WTC11 (cell line): ENCODE measurements around the gene RRAD. TPM values are rescaled to one million over a fixed set of nuclear protein-coding genes. Genes with fewer than 3 reads are reported as not detected.

Experiments
- ATAC-seq: fragments of 200-7000 bp; cut with Tn5 transposase; 2 replicates; pipeline ENCODE4 v1.10.0; 2021; ENCODE audit warnings: mild to moderate bottlenecking, moderate library complexity
- CTCF ChIA-PET: fragments of 300-600 bp; sonication (Branson Sonifier 250); formaldehyde crosslinking; loops from one replicate; lab custom pipeline; 2021; ENCODE audit warnings: antibody characterized with exemption; lab: Charles Lee
- POLR2A ChIA-PET: fragments of 350-600 bp; sonication (Branson Sonifier 250); formaldehyde crosslinking; loops from one replicate; lab custom pipeline; 2021; ENCODE audit warnings: antibody characterized with exemption; lab: Charles Lee
- DNase-seq: peaks from one replicate; pipeline ENCODE4 v3.0.0; 2021; ENCODE audit warnings: low spot score
- H3K27ac Mint-ChIP-seq: 2 replicates; pipeline ENCODE4 v1.8.0; 2021; ENCODE audit warnings: mixed read lengths
- H3K27me3 Mint-ChIP-seq: 2 replicates; pipeline ENCODE4 v1.8.0; 2021; ENCODE audit warnings: low read depth, mild to moderate bottlenecking, moderate library complexity, mixed read lengths
- H3K36me3 Mint-ChIP-seq: 2 replicates; pipeline ENCODE4 v1.8.0; 2021; ENCODE audit warnings: mixed read lengths
- H3K4me1 Mint-ChIP-seq: 2 replicates; pipeline ENCODE4 v1.8.0; 2022; ENCODE audit warnings: mixed read lengths
- H3K4me3 Mint-ChIP-seq: 2 replicates; pipeline ENCODE4 v1.8.0; 2021; ENCODE audit warnings: mild to moderate bottlenecking, moderate library complexity, mixed read lengths
- H3K9me3 Mint-ChIP-seq: 2 replicates; pipeline ENCODE4 v1.8.0; 2021; ENCODE audit warnings: mixed read lengths
- AFF4 ChIP-seq: sonication (generic); formaldehyde crosslinking; IDR thresholded peaks from 2 replicates; pipeline ENCODE4 v1.8.1; 2023; ENCODE audit warnings: mild to moderate bottlenecking, missing genetic modification reagents, borderline replicate concordance
- AR ChIP-seq: fragments of 250-450 bp; sonication (Bioruptor Pico); IDR thresholded peaks from 2 replicates; pipeline ENCODE4 v1.9.0; 2021; ENCODE audit warnings: mild to moderate bottlenecking
- ATF6 ChIP-seq: sonication (generic); formaldehyde crosslinking; IDR thresholded peaks from 2 replicates; pipeline ENCODE4 v1.8.1; 2023; ENCODE audit warnings: mild to moderate bottlenecking, missing genetic modification reagents
- CREM ChIP-seq: sonication (generic); formaldehyde crosslinking; IDR thresholded peaks from 2 replicates; pipeline ENCODE4 v1.8.1; 2022; ENCODE audit warnings: mild to moderate bottlenecking, missing genetic modification reagents, moderate library complexity
- E2F5 ChIP-seq: sonication (generic); formaldehyde crosslinking; IDR thresholded peaks from 2 replicates; pipeline ENCODE4 v1.8.1; 2022; ENCODE audit warnings: mild to moderate bottlenecking, moderate library complexity, missing genetic modification reagents
- FOXK1 ChIP-seq: sonication (generic); formaldehyde crosslinking; IDR thresholded peaks from 2 replicates; pipeline ENCODE4 v1.8.0; 2022; ENCODE audit warnings: mild to moderate bottlenecking, moderate library complexity, missing genetic modification reagents
- GABPB1 ChIP-seq: sonication (generic); formaldehyde crosslinking; IDR thresholded peaks from 2 replicates; pipeline ENCODE4 v1.8.1; 2023; ENCODE audit warnings: mild to moderate bottlenecking, missing genetic modification reagents
- JUN ChIP-seq: sonication (generic); formaldehyde crosslinking; IDR thresholded peaks from 2 replicates; pipeline ENCODE4 v1.8.0; 2023; ENCODE audit warnings: mild to moderate bottlenecking, missing genetic modification reagents
- MLX ChIP-seq: sonication (generic); formaldehyde crosslinking; IDR thresholded peaks from 2 replicates; pipeline ENCODE4 v1.8.1; 2023; ENCODE audit warnings: mild to moderate bottlenecking, missing genetic modification reagents, moderate library complexity
- MYBL2 ChIP-seq: sonication (generic); formaldehyde crosslinking; IDR thresholded peaks from 2 replicates; pipeline ENCODE4 v1.8.1; 2023; ENCODE audit warnings: mild to moderate bottlenecking, moderate library complexity, missing genetic modification reagents
- NFATC4 ChIP-seq: fragments of 250-450 bp; sonication (Bioruptor Pico); IDR thresholded peaks from 2 replicates; pipeline ENCODE4 v1.9.0; 2021; ENCODE audit warnings: mild to moderate bottlenecking
- NFE2L1 ChIP-seq: sonication (generic); formaldehyde crosslinking; IDR thresholded peaks from 2 replicates; pipeline ENCODE4 v1.8.1; 2023; ENCODE audit warnings: missing genetic modification reagents
- OVOL2 ChIP-seq: fragments of 250-450 bp; sonication (Bioruptor Pico); IDR thresholded peaks from 2 replicates; pipeline ENCODE4 v1.9.0; 2021; ENCODE audit warnings: mild to moderate bottlenecking, borderline replicate concordance
- SMAD3 ChIP-seq: sonication (generic); formaldehyde crosslinking; IDR thresholded peaks from 2 replicates; pipeline ENCODE4 v1.8.0; 2022; ENCODE audit warnings: missing genetic modification reagents, mild to moderate bottlenecking, borderline replicate concordance
- SMAD4 ChIP-seq: sonication (generic); formaldehyde crosslinking; IDR thresholded peaks from 2 replicates; pipeline ENCODE4 v1.8.0; 2022; ENCODE audit warnings: mild to moderate bottlenecking, missing genetic modification reagents
- TP53 ChIP-seq: sonication (generic); formaldehyde crosslinking; IDR thresholded peaks from 2 replicates; pipeline ENCODE4 v1.8.1; 2023; ENCODE audit warnings: mild to moderate bottlenecking, missing genetic modification reagents
- USF1 ChIP-seq: sonication (generic); formaldehyde crosslinking; IDR thresholded peaks from 2 replicates; pipeline ENCODE4 v1.8.0; 2022; ENCODE audit warnings: mild to moderate bottlenecking, missing genetic modification reagents
- ZMAT4 ChIP-seq: fragments of 250-450 bp; sonication (Bioruptor Pico); IDR thresholded peaks from 2 replicates; pipeline ENCODE4 v1.9.0; 2021; ENCODE audit warnings: mild to moderate bottlenecking
- ZNF121 ChIP-seq: sonication (generic); formaldehyde crosslinking; IDR thresholded peaks from 2 replicates; pipeline ENCODE4 v1.8.0; 2023; ENCODE audit warnings: missing genetic modification reagents
- ZNF396 ChIP-seq: fragments of 250-450 bp; sonication (Bioruptor Pico); IDR thresholded peaks from 2 replicates; pipeline ENCODE4 v1.8.0; 2021; ENCODE audit warnings: mild to moderate bottlenecking, moderate library complexity, borderline replicate concordance
- total RNA-seq: library from RNA; stranded (reverse); gene quantifications from 3 replicates; pipeline ENCODE4 v1.2.3, GENCODE V29; 2021

RRAD gene
- total RNA-seq, 1 experiment from 2014 or later = 0.52 TPM

GRCh38 chr16:66927918-66928649, 2.7 kb upstream of the RRAD start (continued):
- TF ChIP-seq ATF6 (CRISPR knock-in tag) = no peak
- no peak for TF ChIP-seq TP53 (CRISPR knock-in tag)
- TF ChIP-seq MYBL2 (CRISPR knock-in tag) = no peak
- no peak for TF ChIP-seq ZNF121 (CRISPR knock-in tag)
- TF ChIP-seq AFF4 (CRISPR knock-in tag) = no peak
- TF ChIP-seq FOXK1 (CRISPR knock-in tag) = no peak

- peak; percentile 24 for DNase-seq
- H3K27me3 Mint-ChIP-seq = peaks cover 53% of the 10 kb centered on the region
- TF ChIP-seq CREM = no peak
- no peak for TF ChIP-seq ZNF396 (CRISPR knock-in tag)
- no peak for TF ChIP-seq E2F5 (CRISPR knock-in tag)
- TF ChIP-seq ZMAT4 = no peak
- TF ChIP-seq, all 79 proteins: peak for 0
Measured at GRCh38 chr16:66926961-66927436, 1.7 kb upstream of the RRAD start.

GRCh38 chr16:66926171-66926947, 1.0 kb upstream of the RRAD start:
- POLR2A ChIA-PET = no interaction called here
- peak overlapping the region; percentile 73 for H3K4me3 Mint-ChIP-seq
- TF ChIP-seq SMAD4 (CRISPR knock-in tag) (no peak), AR (CRISPR knock-in tag) (no peak), ZNF121 (CRISPR knock-in tag) (no peak), NFE2L1 (CRISPR knock-in tag) (no peak), OVOL2 (CRISPR knock-in tag) (no peak), USF1 (no peak), SMAD3 (CRISPR knock-in tag) (no peak), JUN (CRISPR knock-in tag) (no peak), MLX (CRISPR knock-in tag) (no peak), GABPB1 (CRISPR knock-in tag) (no peak), NFATC4 (no peak)
- DNase-seq (no peak), ATAC-seq (no peak)
- CTCF ChIA-PET = interaction anchor here (0.6 to 7.0 kb wide), 20 partner anchors 10 to 359 kb away, joined by 3 to 175 read pairs (median 4); partner anchors contain the start of genes CES3, NAE1 and PDP2
- H3K9me3 Mint-ChIP-seq = no peaks in the 10 kb centered on the region
- H3K27me3 Mint-ChIP-seq = peaks cover 55% of the 10 kb centered on the region
- no peaks in the 10 kb centered on the region for H3K36me3 Mint-ChIP-seq
- H3K27ac Mint-ChIP-seq = no peak overlapping the region
- peaks cover 7% of the 10 kb centered on the region; the same call in 1 of the 2 replicates for H3K4me1 Mint-ChIP-seq

More at GRCh38 chr16:66926961-66927436, 1.7 kb upstream of the RRAD start:
- ChIA-PET POLR2A (no interaction called here), CTCF (interaction anchor here (0.9 to 7.0 kb wide), 7 partner anchors 14 to 96 kb away, joined by 3 to 175 read pairs (median 30); partner anchors contain the start of gene NAE1)
- no peak for ATAC-seq
- Mint-ChIP-seq H3K36me3 (no peaks in the 10 kb centered on the region), H3K4me1 (peaks cover 7% of the 10 kb centered on the region; the same call in 1 of the 2 replicates), H3K9me3 (no peaks in the 10 kb centered on the region), H3K27ac (no peak overlapping the region), H3K4me3 (no peak overlapping the region)
